Activated CD8-positive, alpha-beta memory T cell treated with anti-CD3 and anti-CD28 coated beads, Interleukin-2, amount 50 U/mL, for 24 hours (primary cell): ENCODE data around the gene SIPA1L2.
"Not testable (repeated sequence)": the region's sequence is repeated elsewhere in the genome, so short reads cannot be mapped to it uniquely, and the experiment has no call there.

Source experiments
- DNase-seq: peaks from one replicate; pipeline ENCODE4 v3.0.0-alpha.2; 2020; ENCODE audit errors: extremely low read depth

The SIPA1L2 gene

GRCh38 chr1:232613752-232614381 lies 16.1 kb downstream of the SIPA1L2 start:
- no peak for DNase-seq

DNA sequence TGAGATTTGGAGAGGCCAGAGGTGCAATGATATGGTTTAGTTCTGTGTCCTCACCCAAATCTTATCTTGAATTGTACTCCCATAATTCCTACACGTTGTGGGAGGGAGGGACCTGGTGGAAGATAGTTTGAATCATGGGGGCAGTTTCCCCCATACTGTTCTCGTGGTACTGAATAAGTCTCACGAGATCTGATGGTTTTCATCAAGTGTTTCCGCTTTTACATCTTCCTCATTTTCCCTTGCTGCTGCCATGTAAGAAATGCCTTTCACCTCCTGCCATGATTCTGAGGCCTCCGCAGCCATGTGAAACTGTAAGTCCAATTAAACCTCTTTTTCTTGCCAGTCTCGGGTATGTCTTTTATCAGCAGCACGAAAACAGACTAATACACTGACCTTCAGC lies 17.1 kb downstream of the SIPA1L2 start:
- not testable (repeated sequence) for DNase-seq

GRCh38 chr1:232611834-232612233 lies 18.1 kb downstream of the SIPA1L2 start:
- DNase-seq: no peak

DNA sequence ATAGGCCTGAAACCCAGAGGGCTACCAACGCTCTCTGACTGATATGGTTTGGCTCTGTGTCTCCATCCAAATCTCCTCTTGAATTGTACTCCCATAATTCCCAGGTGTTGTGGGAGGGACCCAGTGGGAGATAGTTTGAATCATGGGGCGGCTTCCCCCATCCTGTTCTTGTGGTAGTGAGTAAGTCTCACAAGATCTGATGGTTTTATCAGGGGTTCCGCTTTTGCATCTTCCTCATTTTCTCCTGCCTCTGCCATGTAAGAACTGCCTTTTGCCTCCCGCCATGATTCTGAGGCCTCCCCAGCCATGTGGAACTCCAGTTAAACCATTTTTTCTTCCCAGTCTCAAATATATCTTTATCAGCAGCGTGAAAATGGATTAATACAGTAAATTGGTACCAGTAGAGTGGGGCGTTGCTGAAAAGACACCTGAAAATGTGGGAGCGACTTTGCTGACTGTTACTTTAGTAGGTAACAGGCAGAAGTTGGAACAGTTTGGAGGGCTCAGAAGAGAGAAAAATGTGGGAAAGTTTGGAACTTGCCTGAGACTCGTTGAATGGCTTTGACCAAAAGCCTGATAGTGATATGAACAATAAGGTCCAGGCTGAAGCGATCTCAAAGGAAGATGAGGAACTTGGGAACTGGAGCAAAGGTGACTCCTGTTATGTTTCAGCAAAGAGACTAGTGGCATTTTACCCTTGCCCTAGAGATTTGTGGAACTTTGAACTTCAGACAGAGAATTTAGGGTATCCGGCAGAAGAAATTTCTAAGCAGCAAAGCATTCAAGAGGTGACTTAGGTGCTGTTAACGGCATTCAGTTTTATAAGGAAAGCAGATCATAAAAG lies 18.8 kb downstream of the SIPA1L2 start:
- not testable (repeated sequence) for DNase-seq

DNA sequence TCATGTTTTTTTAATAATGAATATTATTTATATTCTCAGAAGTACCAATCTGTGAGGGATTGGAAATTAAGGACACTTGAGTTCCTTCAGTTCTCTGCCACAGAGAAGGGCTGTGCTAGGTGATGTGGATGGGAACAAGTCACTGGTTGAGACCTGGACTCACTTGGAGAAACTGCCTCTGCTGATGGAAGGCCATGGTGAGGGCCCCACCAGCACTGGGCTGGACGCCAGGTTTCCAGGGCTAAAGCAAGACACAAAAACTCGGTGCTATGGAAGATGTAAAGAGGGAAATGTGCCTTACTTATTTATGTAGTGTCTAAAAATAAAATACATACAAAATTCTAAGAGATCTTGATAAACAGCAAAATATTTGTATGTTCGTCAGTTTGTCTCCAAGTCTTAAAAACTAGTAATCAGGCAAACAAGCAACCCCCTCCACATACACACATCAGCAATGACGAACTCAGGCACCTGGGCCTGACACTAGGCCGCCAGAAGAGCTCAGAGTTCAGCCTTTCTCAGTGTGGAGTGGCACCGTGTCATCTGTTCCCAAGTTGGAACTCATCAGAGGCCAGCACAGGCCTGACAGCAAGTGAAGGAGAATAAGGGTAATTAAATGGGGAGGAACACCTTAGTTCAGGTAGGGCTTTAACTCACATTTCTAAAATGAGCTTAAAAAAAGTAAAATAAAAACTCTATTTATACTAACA lies 19.6 kb downstream of the SIPA1L2 start:
- DNase-seq: no peak

GRCh38 chr1:232608427-232608826 lies 21.5 kb downstream of the SIPA1L2 start:
- DNase-seq: no peak

DNA sequence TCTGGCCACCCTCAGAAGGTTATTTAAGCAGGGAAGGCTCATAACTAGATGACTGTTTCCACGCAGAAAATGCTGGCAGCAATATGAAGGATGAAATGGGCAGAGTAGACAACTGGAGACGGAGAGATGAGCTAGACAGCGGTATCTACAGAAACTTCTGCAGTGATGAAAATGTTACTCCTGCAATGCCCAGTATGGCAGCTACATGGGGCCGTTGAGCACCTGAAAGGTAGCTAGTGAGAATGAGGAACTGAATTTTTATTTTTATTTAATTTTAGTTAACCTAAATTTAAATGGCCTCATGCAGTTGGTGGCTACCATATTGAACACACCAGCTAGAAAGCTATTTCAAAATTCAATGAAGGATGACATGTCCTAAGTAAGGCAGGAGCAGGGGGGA lies 27.3 kb downstream of the SIPA1L2 start:
- DNase-seq: no peak

GRCh38 chr1:232600424-232601258 lies 29.3 kb downstream of the SIPA1L2 start:
- DNase-seq: no peak

- DNase-seq: no peak
These were observed 30.5 kb downstream of the SIPA1L2 start for GRCh38 chr1:232599178-232600041.

GRCh38 chr1:232598837-232599177 lies 31.1 kb downstream of the SIPA1L2 start:
- no peak for DNase-seq

- no peak for DNase-seq
These were observed 31.8 kb downstream of the SIPA1L2 start for GRCh38 chr1:232598133-232598532.

DNA sequence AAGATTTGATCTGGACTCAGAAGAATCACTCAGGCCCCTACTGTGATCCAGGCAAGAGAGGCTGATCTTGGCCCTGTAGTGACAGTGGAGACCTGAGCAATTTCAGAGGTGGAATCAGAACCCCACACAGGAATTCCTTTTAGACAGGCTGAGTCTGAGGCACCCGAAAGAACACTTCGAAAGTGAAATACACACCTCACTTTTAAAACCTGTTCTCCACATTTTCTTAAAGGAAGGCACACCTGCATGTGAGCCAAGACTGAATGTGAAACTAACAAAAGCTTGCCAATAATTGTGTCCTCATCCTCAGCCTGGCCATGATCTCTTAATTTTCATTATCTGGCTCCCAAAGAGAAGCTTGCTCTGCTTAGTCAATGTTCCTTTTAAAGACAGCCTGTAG lies 32.2 kb downstream of the SIPA1L2 start:
- no peak for DNase-seq

DNA sequence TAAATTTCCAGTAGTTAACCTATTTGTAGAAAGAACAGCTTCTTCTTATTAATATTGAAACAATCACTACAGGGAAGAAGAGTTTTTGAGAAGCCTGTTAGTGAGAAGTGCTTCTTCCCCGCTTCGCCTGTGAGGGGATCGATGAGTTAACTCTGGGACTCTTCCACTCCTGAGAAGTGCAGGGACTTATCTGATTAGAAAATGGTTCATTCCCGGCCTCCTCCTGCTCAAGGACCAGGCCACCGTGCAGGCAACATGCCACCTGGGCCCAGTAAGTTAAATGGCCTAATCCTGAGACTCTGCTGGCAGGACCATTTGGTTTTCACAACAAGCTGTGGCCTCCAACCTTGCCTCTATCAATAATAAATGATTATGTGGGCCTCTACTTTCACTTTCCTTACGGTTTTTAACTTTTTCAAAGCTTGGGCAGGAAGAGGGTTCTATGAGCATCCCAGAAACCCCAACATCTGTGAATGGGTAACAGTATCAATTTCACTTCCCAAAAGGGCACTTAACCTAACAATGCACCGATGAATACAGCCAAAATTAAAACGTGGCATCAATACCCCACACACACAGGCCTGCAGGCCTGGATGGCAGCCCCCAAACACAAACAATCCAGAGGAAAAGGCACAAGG lies 33.1 kb downstream of the SIPA1L2 start:
- no peak for DNase-seq

- no peak for DNase-seq
These were observed 34.9 kb downstream of the SIPA1L2 start for GRCh38 chr1:232594768-232595698.

DNA sequence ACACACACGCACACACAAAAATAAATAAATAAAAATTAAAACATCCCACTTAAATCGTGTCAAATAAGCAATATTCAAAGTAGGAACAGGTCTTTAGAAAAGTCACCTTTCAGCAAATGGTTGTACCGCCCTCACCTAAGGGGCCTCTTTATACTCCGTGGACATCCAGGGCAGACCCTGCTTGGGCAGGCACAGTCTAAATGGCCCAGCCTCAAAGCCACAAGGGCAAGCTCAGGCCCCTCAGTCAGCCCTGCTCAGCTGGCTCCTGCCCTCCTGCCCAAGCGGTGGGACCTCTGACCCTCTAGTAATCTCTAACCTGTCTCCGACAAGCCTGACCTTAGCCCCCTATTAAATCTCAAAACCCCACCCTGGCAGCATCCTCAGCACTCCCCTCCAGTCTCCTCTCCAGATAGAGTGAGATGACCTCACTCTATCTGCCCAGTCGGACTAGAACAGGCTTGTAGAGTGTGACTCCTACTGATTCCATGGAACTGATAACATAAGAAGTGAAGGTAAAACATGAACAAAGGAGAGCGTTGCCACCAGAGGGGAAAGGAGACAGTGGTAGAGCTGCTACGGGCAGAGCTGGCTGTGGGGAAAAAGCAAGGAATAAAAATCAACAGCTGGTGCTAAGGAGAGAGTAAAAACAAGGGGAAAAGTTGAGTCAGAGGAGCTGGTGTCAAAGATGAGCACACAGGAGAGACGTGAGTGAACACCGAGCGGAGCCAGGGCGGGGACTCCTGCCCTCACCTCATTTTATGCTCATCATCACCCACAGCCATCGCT lies 36.0 kb downstream of the SIPA1L2 start:
- no peak for DNase-seq

- DNase-seq: no peak
These were observed 38.6 kb downstream of the SIPA1L2 start for GRCh38 chr1:232591344-232591743.

DNA sequence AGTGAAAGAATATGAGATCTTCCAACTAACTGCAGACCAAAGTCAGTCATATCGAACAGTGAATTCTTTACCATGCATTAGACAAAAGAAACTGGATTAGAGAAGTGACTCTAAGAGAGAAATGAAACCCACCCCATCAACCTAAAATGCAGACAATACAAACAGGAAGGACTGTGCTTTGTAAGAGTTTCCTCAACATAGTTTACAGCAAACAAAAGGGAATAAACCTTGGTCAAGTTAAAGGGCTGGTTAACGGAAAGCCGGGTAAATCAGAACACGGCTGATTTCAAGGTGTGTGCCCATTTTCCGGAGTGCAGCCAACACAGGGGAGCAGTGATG lies 39.2 kb downstream of the SIPA1L2 start:
- DNase-seq: no peak
